Measurements from ENCODE around the gene TTC7B. TPM values are rescaled to one million over a fixed set of nuclear protein-coding genes. Genes with fewer than 3 reads are reported as not detected.
A peak's percentile ranks its signal among the peaks of the same experiment; 100 is the strongest.

Gene TTC7B
- total and polyA plus RNA-seq, 2 experiments from 2014 or later, result 7.9 to 28.6 TPM

- H3K27me3 ChIP-seq (ENCODE audit: insufficient read depth), result no peaks in the 10 kb centered on the region
- H3K4me2 ChIP-seq, result no peak overlapping the region
- 0 out of 2 replicates have a peak overlapping the region, but pooled peaks have one; percentile 59 for H2AFZ ChIP-seq
- peaks cover 13% of the 10 kb centered on the region for H3K4me1 ChIP-seq (ENCODE audit: insufficient read depth)
- TF ChIP-seq EZH2phosphoT487 (IDR thresholded peaks at IDR 0.05; ENCODE audit: unreplicated experiment) (no peak), REST (IDR thresholded peaks at IDR 0.05; ENCODE audit: unreplicated experiment) (no peak)
- Mint-ChIP-seq H3K36me3 (ENCODE audit: low read depth) (no peaks in the 10 kb centered on the region), H3K27ac (no peak overlapping the region), H3K4me3 (no peak overlapping the region), H3K9me3 (no peaks in the 10 kb centered on the region), H3K27me3 (ENCODE audit: insufficient read depth, low read depth, poor library complexity) (peaks cover 18% of the 10 kb centered on the region), H3K4me1 (peaks cover 42% of the 10 kb centered on the region)
- no peak for DNase-seq (ENCODE audit: low spot score)
- no peaks in the 10 kb centered on the region for H3K79me2 ChIP-seq (replicated peaks; ENCODE audit: insufficient read depth)
- H3F3A ChIP-seq (replicated peaks; ENCODE audit: low read depth), result no peaks in the 10 kb centered on the region
- H3K27ac ChIP-seq (ENCODE audit: low read depth), result no peak overlapping the region
- H3K4me3 ChIP-seq, result no peak overlapping the region
- ATAC-seq, result no peak
- no peaks in the 10 kb centered on the region for H3K9me2 ChIP-seq (ENCODE audit: insufficient read depth)
- no peaks in the 10 kb centered on the region for H3K36me3 ChIP-seq (ENCODE audit: insufficient read depth)
- H4K20me1 ChIP-seq (replicated peaks; ENCODE audit: insufficient read depth), result no peaks in the 10 kb centered on the region
Observed at GRCh38 chr14:90511795-90512328, 304.4 kb downstream of the TTC7B start.

- no peak overlapping the region for H3K27ac ChIP-seq (ENCODE audit: low read depth)
- H3K27me3 Mint-ChIP-seq (ENCODE audit: insufficient read depth, low read depth, poor library complexity), result peaks cover 18% of the 10 kb centered on the region
- no peak overlapping the region for H3K4me2 ChIP-seq
- H3K36me3 ChIP-seq (ENCODE audit: insufficient read depth), result no peaks in the 10 kb centered on the region
- H3K4me1 Mint-ChIP-seq, result peaks cover 42% of the 10 kb centered on the region
- DNase-seq (ENCODE audit: low spot score), result no peak
- H3F3A ChIP-seq (replicated peaks; ENCODE audit: low read depth), result no peaks in the 10 kb centered on the region
- H3K4me3 ChIP-seq, result no peak overlapping the region
- 0 out of 2 replicates have a peak overlapping the region, but pooled peaks have one; percentile 59 for H2AFZ ChIP-seq
- no peak for ATAC-seq
- H3K9me3 Mint-ChIP-seq, result no peaks in the 10 kb centered on the region
- no peaks in the 10 kb centered on the region for H3K79me2 ChIP-seq (replicated peaks; ENCODE audit: insufficient read depth)
- H3K27ac Mint-ChIP-seq, result peak overlapping the region; percentile 88; the same call in 1 of the 2 replicates
- no peaks in the 10 kb centered on the region for H4K20me1 ChIP-seq (replicated peaks; ENCODE audit: insufficient read depth)
- no peaks in the 10 kb centered on the region for H3K9me2 ChIP-seq (ENCODE audit: insufficient read depth)
- no peaks in the 10 kb centered on the region for H3K36me3 Mint-ChIP-seq (ENCODE audit: low read depth)
- no peak overlapping the region; the same call in 2 of the 3 replicates for H3K4me3 Mint-ChIP-seq
- peaks cover 13% of the 10 kb centered on the region for H3K4me1 ChIP-seq (ENCODE audit: insufficient read depth)
- no peaks in the 10 kb centered on the region for H3K27me3 ChIP-seq (ENCODE audit: insufficient read depth)
- TF ChIP-seq EZH2phosphoT487 (IDR thresholded peaks at IDR 0.05; ENCODE audit: unreplicated experiment), result no peak
- TF ChIP-seq REST (IDR thresholded peaks at IDR 0.05; ENCODE audit: unreplicated experiment), result no peak
- TF ChIP-seq NANOG (IDR thresholded peaks at IDR 0.05; ENCODE audit: borderline replicate concordance), result no peak
- TF ChIP-seq JUNB (IDR thresholded peaks at IDR 0.05; ENCODE audit: unreplicated experiment), result no peak
- TF ChIP-seq POLR2AphosphoS5 (IDR thresholded peaks at IDR 0.05; ENCODE audit: low read depth), result no peak
- TF ChIP-seq CREB1 (CRISPR knock-in tag; IDR thresholded peaks at IDR 0.05; ENCODE audit: low read depth), result no peak
- no peak for TF ChIP-seq ZNF114 (CRISPR knock-in tag; IDR thresholded peaks at IDR 0.05)
- TF ChIP-seq ZNF331 (CRISPR knock-in tag; IDR thresholded peaks at IDR 0.05; ENCODE audit: low read depth), result no peak
- TF ChIP-seq ETS1 (IDR thresholded peaks at IDR 0.05), result no peak
- TF ChIP-seq EZH2 (IDR thresholded peaks at IDR 0.05; ENCODE audit: low read depth, unreplicated experiment), result no peak
Observed at GRCh38 chr14:90511252-90511651, 305.0 kb downstream of the TTC7B start.

Data from GM23338 (cell line).